Measurements from ENCODE around the gene ZNF350. TPM values are rescaled to one million over a fixed set of nuclear protein-coding genes. Genes with fewer than 3 reads are reported as not detected.

Gene ZNF350
- total and polyA plus RNA-seq, 2 of the 13 experiments (the other 11 are each of a cell fraction or from before 2014, with no cell fraction given), result 3.7 to 6.9 TPM

GRCh38 chr19:52007806-52008557, 21.3 kb upstream of the ZNF350 start, which contains the start of gene ZNF615 (continued):
- TF ChIP-seq ZNF253 (CRISPR knock-in tag; IDR thresholded peaks at IDR 0.05; ENCODE audit: borderline replicate concordance) (no peak), ZNF256 (CRISPR knock-in tag; conservative IDR thresholded peaks at IDR 0.05) (no peak), NONO (IDR thresholded peaks at IDR 0.05) (no peak), NONO (CRISPR knock-in tag; conservative IDR thresholded peaks at IDR 0.05) (peak; percentile 82; the same call in 1 of the 2 replicates), ETV6 (CRISPR knock-in tag; conservative IDR thresholded peaks at IDR 0.05) (no peak), ZNF598 (CRISPR knock-in tag; IDR thresholded peaks at IDR 0.05; ENCODE audit: borderline replicate concordance) (peak; percentile 20; the same call in 1 of the 2 replicates), ZFP41 (CRISPR knock-in tag; IDR thresholded peaks at IDR 0.05; ENCODE audit: borderline replicate concordance) (no peak), ZSCAN30 (CRISPR knock-in tag; IDR thresholded peaks at IDR 0.05) (no peak), ZBTB46 (CRISPR knock-in tag; IDR thresholded peaks at IDR 0.05; ENCODE audit: borderline replicate concordance) (no peak), EP300 (IDR thresholded peaks at IDR 0.05; ENCODE audit: low read depth in 2 of 2, low read length in 2 of 2) (no peak), EP300 (CRISPR knock-in tag; IDR thresholded peaks at IDR 0.05; ENCODE audit: borderline replicate concordance) (peak; percentile 25; the same call in 1 of the 2 replicates), FOXO4 (CRISPR knock-in tag; conservative IDR thresholded peaks at IDR 0.05) (no peak), DNMT3B (CRISPR knock-in tag; conservative IDR thresholded peaks at IDR 0.05) (no peak), ELF1 (CRISPR knock-in tag; IDR thresholded peaks at IDR 0.05) (peak; percentile 48; the same call in 1 of the 2 replicates), PAWR (CRISPR knock-in tag; IDR thresholded peaks at IDR 0.05; ENCODE audit: borderline replicate concordance) (no peak), ZNF224 (CRISPR knock-in tag; IDR thresholded peaks at IDR 0.05) (0 out of 2 replicates have a peak, but pooled peaks have one; percentile 78), FOXK2 (IDR thresholded peaks at IDR 0.05) (peak; percentile 34; the same call in 1 of the 2 replicates), ZNF460 (CRISPR knock-in tag; IDR thresholded peaks at IDR 0.05; ENCODE audit: borderline replicate concordance) (peak; percentile 24; the same call in 1 of the 2 replicates), ZNF138 (CRISPR knock-in tag; IDR thresholded peaks at IDR 0.05; ENCODE audit: low read depth) (peak; percentile 58; the same call in 1 of the 2 replicates), ATF4 (CRISPR knock-in tag; IDR thresholded peaks at IDR 0.05) (0 out of 4 replicates have a peak, but pooled peaks of 1 of the 2 experiments have one; percentile 51), CBX1 (IDR thresholded peaks at IDR 0.05; ENCODE audit: low read depth) (peak; percentile 35)

Measured in HepG2 (cell line).